SK-N-SH treated with all-trans-retinoic acid at 6 μM for 48 hours (cell line): ENCODE data around the gene INPP4B.

Source experiments
- ATAC-seq: fragments of 200-7000 bp; cut with Tn5 transposase; 3 replicates; pipeline ENCODE4 v1.9.1; 2020; ENCODE audit warnings: mild to moderate bottlenecking, moderate library complexity
- ARNTL ChIP-seq: fragments of 450-650 bp; formaldehyde crosslinking; IDR thresholded peaks from 2 replicates; pipeline ENCODE4 v1.5.0; 2020; ENCODE audit warnings: low read depth, mild to moderate bottlenecking, moderate library complexity, borderline replicate concordance
- BACH2 ChIP-seq: fragments of 250-450 bp; sonication (Bioruptor Pico); IDR thresholded peaks from 2 replicates; pipeline ENCODE4 v1.9.0; 2021; ENCODE audit warnings: mild to moderate bottlenecking, borderline replicate concordance
- GLIS3 ChIP-seq: fragments of 250-450 bp; sonication (Bioruptor Pico); IDR thresholded peaks from 2 replicates; pipeline ENCODE4 v1.5.0; 2020; ENCODE audit warnings: mild to moderate bottlenecking, moderate library complexity
- ISL1 ChIP-seq: fragments of 250-450 bp; sonication (Bioruptor Pico); IDR thresholded peaks from 2 replicates; pipeline ENCODE4 v2.1.2; 2022; ENCODE audit warnings: mild to moderate bottlenecking, moderate library complexity
- OSR1 ChIP-seq: fragments of 250-450 bp; sonication (Bioruptor Pico); IDR thresholded peaks from 2 replicates; pipeline ENCODE4 v1.8.0; 2022; ENCODE audit warnings: moderate library complexity, mild to moderate bottlenecking, inconsistent platforms
- POU6F1 ChIP-seq: fragments of 250-450 bp; sonication (Bioruptor Pico); IDR thresholded peaks from 2 replicates; pipeline ENCODE4 v1.8.0; 2021; ENCODE audit warnings: low read depth, mild to moderate bottlenecking, moderate library complexity, borderline replicate concordance
- RARB ChIP-seq: fragments of 250-450 bp; sonication (Bioruptor Pico); IDR thresholded peaks from 2 replicates; pipeline ENCODE4 v1.8.0; 2021; ENCODE audit warnings: mild to moderate bottlenecking, moderate library complexity
- SNAI2 ChIP-seq: fragments of 250-450 bp; sonication (Bioruptor Pico); IDR thresholded peaks from 2 replicates; pipeline ENCODE4 v1.5.0; 2020; ENCODE audit warnings: mild to moderate bottlenecking, moderate library complexity
- TCF4 ChIP-seq: fragments of 250-450 bp; sonication (Bioruptor Pico); IDR thresholded peaks from 2 replicates; pipeline ENCODE4 v1.8.0; 2021; ENCODE audit warnings: mild to moderate bottlenecking, moderate library complexity, borderline replicate concordance
- TOX ChIP-seq: fragments of 250-450 bp; sonication (Bioruptor Pico); IDR thresholded peaks from 2 replicates; pipeline ENCODE4 v1.8.0; 2021; ENCODE audit warnings: mild to moderate bottlenecking, moderate library complexity, borderline replicate concordance
- TSHZ2 ChIP-seq: fragments of 250-450 bp; sonication (Bioruptor Pico); IDR thresholded peaks from 2 replicates; pipeline ENCODE4 v1.5.0; 2020; ENCODE audit warnings: mild to moderate bottlenecking, moderate library complexity
- ZFP30 ChIP-seq: fragments of 450-650 bp; formaldehyde crosslinking; IDR thresholded peaks from 2 replicates; pipeline ENCODE4 v1.5.0; 2022; ENCODE audit warnings: mild to moderate bottlenecking, moderate library complexity
- ZNF70 ChIP-seq: fragments of 450-650 bp; formaldehyde crosslinking; IDR thresholded peaks from 2 replicates; pipeline ENCODE4 v1.5.0; 2020; ENCODE audit warnings: mild to moderate bottlenecking, moderate library complexity
- TF ChIP-seq, protein P1 (sequence below): fragments of 250-450 bp; sonication (Bioruptor Pico); IDR thresholded peaks from 2 replicates; pipeline ENCODE4 v1.5.1; 2020; ENCODE audit warnings: low read depth, mild to moderate bottlenecking, moderate library complexity
- TF ChIP-seq, protein P2 (sequence below): fragments of 250-450 bp; sonication (Bioruptor Pico); IDR thresholded peaks from 2 replicates; pipeline ENCODE4 v1.5.1; 2021; ENCODE audit warnings: mild to moderate bottlenecking, moderate library complexity

Gene INPP4B

DNA sequence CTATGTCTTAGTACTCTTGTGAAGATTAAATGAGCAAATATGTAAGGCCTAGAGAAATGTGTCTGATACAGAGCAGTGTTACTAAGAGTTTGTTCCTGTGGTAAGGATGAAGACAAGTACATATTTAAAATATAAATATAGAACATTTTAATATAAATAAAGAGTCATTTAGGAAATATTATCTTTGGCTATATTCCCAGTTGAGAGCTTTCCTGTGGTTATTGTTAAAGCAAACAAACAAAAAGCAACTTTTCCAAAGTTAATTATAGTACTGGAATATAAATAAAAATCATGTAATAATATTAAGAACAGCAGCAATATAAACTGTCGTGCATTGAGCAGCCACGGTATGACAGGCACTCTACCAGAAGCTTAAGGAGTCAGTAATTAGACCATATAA lies 472.5 kb downstream of the INPP4B start:
- TF ChIP-seq, protein P1, sequence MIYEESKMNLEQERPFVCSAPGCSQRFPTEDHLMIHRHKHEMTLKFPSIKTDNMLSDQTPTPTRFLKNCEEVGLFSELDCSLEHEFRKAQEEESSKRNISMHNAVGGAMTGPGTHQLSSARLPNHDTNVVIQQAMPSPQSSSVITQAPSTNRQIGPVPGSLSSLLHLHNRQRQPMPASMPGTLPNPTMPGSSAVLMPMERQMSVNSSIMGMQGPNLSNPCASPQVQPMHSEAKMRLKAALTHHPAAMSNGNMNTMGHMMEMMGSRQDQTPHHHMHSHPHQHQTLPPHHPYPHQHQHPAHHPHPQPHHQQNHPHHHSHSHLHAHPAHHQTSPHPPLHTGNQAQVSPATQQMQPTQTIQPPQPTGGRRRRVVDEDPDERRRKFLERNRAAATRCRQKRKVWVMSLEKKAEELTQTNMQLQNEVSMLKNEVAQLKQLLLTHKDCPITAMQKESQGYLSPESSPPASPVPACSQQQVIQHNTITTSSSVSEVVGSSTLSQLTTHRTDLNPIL (CRISPR knock-in tag) = no peak
- no peak for TF ChIP-seq SNAI2 (CRISPR knock-in tag)
- TF ChIP-seq POU6F1 (CRISPR knock-in tag) = no peak
- no peak for TF ChIP-seq TSHZ2 (CRISPR knock-in tag)
- TF ChIP-seq TCF4 (CRISPR knock-in tag) = no peak
- no peak for TF ChIP-seq OSR1
- no peak for TF ChIP-seq ARNTL (CRISPR knock-in tag)
- no peak for ATAC-seq

DNA sequence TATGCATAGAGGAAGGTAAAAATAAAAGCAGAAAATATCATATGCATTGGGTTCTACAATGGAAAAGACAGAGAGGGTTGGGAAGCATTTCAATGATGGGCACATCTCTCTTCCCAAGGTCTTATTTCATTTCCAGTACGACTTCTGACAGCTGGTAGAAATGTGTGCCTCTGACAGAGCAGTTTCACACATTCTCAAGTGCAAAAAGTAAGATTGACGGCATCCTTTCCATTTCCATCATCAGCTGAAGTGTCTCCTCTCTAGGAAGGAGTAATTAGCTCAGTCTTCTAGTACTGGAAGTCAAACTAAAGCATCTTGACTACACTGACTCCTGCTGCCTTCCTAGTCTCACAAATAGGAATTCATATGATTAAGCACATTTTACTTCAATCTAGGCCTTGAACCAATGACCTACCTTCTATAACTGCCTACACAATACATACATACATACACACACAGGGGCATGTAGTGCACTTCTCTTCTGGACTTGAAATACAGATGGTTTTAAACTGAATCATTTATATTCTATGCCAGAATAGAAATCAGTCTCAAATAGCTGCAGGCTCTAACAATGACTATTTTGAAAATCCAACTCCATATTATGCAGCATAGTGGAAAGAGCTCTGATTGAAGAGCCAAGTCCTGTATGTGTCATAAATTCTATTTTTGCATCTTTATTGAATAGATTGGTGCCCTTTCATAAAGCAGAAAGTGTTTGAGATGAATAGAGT lies 473.4 kb downstream of the INPP4B start:
- TF ChIP-seq BACH2 (CRISPR knock-in tag) (no peak), GLIS3 (CRISPR knock-in tag) (no peak), ARNTL (CRISPR knock-in tag) (no peak)
- TF ChIP-seq, all 23 proteins: peak for 0
- ATAC-seq = no peak

- no peak for ATAC-seq
- no peak for TF ChIP-seq ISL1 (CRISPR knock-in tag)
These were observed 477.0 kb downstream of the INPP4B start for GRCh38 chr4:142369141-142369540.

- no peak for ATAC-seq
- TF ChIP-seq ARNTL (CRISPR knock-in tag) (no peak), ZNF70 (CRISPR knock-in tag) (no peak)
- TF ChIP-seq, protein P2, sequence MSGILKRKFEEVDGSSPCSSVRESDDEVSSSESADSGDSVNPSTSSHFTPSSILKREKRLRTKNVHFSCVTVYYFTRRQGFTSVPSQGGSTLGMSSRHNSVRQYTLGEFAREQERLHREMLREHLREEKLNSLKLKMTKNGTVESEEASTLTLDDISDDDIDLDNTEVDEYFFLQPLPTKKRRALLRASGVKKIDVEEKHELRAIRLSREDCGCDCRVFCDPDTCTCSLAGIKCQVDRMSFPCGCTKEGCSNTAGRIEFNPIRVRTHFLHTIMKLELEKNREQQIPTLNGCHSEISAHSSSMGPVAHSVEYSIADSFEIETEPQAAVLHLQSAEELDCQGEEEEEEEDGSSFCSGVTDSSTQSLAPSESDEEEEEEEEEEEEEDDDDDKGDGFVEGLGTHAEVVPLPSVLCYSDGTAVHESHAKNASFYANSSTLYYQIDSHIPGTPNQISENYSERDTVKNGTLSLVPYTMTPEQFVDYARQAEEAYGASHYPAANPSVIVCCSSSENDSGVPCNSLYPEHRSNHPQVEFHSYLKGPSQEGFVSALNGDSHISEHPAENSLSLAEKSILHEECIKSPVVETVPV (CRISPR knock-in tag) = no peak
- TF ChIP-seq, all 23 proteins: peak for 0
These were observed 478.5 kb downstream of the INPP4B start for GRCh38 chr4:142367418-142368180.

GRCh38 chr4:142366769-142367181 lies 479.3 kb downstream of the INPP4B start:
- no peak for ATAC-seq
- no peak for TF ChIP-seq TOX (CRISPR knock-in tag)
- no peak for TF ChIP-seq ZFP30 (CRISPR knock-in tag)

DNA sequence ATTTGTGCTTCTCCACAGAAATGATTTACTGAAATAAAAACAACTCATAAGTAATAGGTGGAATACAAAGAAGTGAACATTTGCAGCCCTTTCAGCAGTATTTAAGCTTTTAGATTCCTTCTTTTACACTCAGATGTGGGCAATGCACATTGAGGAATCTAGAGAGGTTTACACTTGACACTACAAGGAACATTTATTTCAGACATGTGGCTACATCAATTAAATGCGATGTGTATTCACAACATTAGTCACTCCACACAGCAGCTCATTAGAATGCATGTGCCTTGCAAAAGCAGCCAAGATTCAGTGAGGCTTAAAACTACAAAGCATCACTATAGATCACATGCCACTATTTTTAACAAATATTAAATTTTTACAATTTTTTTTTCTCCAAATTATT lies 480.7 kb downstream of the INPP4B start:
- no peak for ATAC-seq
- TF ChIP-seq BACH2 (CRISPR knock-in tag) = no peak
- no peak for TF ChIP-seq RARB (CRISPR knock-in tag)
- no peak for TF ChIP-seq GLIS3 (CRISPR knock-in tag)
- no peak for TF ChIP-seq ZFP30 (CRISPR knock-in tag)
- no peak for TF ChIP-seq OSR1
- TF ChIP-seq SNAI2 (CRISPR knock-in tag) = no peak
- TF ChIP-seq, protein P1 (CRISPR knock-in tag) = no peak
- TF ChIP-seq POU6F1 (CRISPR knock-in tag) = no peak
- TF ChIP-seq, protein P2 (CRISPR knock-in tag) = no peak
